Lower leg skin (tissue), 3 donors: ENCODE results near the gene HAUS5.

Experiments
- CTCF ChIP-seq, 3 donors: fragments of 450-650 bp; IDR thresholded peaks; one replicate each; pipeline ENCODE4 v1.5.1; 2016; ENCODE audit warnings: antibody characterized with exemption in 3 of 3, mild to moderate bottlenecking in 3 of 3, moderate library complexity in 2 of 3
- POLR2A ChIP-seq, 2 donors: fragments of 450-650 bp; IDR thresholded peaks; one replicate each; pipeline ENCODE4 v1.6.1; 2016 to 2017; ENCODE audit warnings: antibody characterized with exemption in 2 of 2, mild to moderate bottlenecking in 1 of 2, moderate library complexity in 1 of 2

DNA sequence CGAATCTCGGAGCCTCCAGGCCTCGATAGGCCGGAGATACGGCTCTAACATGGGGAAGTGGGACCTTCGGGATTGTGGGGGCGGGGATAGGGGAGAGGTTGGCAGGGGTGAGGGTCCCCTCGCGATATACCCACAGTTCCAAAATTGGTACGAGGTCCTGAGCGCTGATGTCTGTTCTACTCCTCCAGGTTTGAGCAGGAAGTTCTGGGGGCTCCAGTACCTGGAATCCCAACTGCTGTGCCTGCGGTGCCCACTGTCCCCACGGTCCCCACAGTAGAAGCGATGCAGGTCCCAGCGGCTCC, 16.7 kb downstream of the HAUS5 start:
- TF ChIP-seq CTCF (IDR thresholded peaks at IDR 0.05), result no peak
- no peak for TF ChIP-seq POLR2A (IDR thresholded peaks at IDR 0.05)
